Fibroblast of lung (primary cell): ENCODE results near the gene EIF3B.

Source experiments
- CTCF ChIP-seq, 2 donors: IDR thresholded peaks in 1 of 2; conservative IDR thresholded peaks in 1 of 2; 1 replicate in 1 of 2; 2 replicates in 1 of 2; pipeline ENCODE4 v1.5.1; 2011 to 2012; ENCODE audit warnings: low read length in 2 of 2, control low read depth in 1 of 2, inconsistent platforms in 1 of 2, low read depth in 1 of 2, mild to moderate bottlenecking in 1 of 2
- EZH2 ChIP-seq: IDR thresholded peaks from 2 replicates; pipeline ENCODE4 v1.5.1; 2012; ENCODE audit warnings: low read length, control low read depth, mild to moderate bottlenecking; ENCODE audit errors: missing control alignments

- TF ChIP-seq CTCF (conservative IDR thresholded peaks at IDR 0.05 in 1 of 2, IDR thresholded peaks at IDR 0.05 in 1 of 2; ENCODE audit: low read depth in 1 of 2, low read length in 2 of 2) (no peak), EZH2 (no peak)
Measured at GRCh38 chr7:2412587-2413201, 58.1 kb downstream of the EIF3B start.
